ENCODE data around the gene EXOC4.

DNA sequence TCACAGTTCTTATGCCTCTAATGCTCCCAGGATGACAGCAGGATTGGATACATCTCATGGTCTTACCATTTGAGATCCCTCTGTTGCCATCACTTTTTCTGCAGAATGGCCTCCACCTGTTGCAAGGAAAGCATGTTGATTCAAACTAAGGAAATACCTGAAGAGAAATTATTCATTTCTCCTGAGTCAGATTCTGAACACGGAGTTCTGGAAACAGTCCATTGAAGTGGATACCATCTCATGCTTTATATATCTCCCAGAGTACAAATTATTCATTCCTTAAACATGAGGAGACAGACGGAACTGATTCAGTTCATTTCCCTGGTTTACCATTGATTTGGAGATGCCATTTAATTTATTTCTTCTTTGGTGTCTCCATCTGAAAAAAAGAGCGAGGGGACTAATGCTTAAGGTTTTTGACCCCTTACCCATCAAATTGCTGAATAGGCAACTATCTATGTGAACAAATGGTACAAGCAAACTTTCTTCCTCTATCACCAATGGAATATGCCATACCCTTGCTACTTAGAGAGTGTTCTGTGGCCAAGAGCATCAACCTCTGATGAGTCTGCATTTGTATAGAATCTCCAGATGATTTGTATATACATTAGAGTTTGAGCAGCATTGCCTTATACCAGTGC lies 569.2 kb downstream of the EXOC4 start:
- TF ChIP-seq, protein P1, sequence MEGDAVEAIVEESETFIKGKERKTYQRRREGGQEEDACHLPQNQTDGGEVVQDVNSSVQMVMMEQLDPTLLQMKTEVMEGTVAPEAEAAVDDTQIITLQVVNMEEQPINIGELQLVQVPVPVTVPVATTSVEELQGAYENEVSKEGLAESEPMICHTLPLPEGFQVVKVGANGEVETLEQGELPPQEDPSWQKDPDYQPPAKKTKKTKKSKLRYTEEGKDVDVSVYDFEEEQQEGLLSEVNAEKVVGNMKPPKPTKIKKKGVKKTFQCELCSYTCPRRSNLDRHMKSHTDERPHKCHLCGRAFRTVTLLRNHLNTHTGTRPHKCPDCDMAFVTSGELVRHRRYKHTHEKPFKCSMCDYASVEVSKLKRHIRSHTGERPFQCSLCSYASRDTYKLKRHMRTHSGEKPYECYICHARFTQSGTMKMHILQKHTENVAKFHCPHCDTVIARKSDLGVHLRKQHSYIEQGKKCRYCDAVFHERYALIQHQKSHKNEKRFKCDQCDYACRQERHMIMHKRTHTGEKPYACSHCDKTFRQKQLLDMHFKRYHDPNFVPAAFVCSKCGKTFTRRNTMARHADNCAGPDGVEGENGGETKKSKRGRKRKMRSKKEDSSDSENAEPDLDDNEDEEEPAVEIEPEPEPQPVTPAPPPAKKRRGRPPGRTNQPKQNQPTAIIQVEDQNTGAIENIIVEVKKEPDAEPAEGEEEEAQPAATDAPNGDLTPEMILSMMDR (conservative IDR thresholded peaks at IDR 0.05): no peak
- no peak for TF ChIP-seq ZFX (IDR thresholded peaks at IDR 0.05)
